Heart right ventricle (tissue), 16 donors: ENCODE measurements around the gene LCN1. TPM values are rescaled to one million over a fixed set of nuclear protein-coding genes. Genes with fewer than 3 reads are reported as not detected.

Source experiments
- ATAC-seq, 8 donors: fragments of 200-7000 bp; cut with Tn5 transposase; one replicate each; pipeline ENCODE4 v1.9.1; 2020; ENCODE audit warnings: mild to moderate bottlenecking in 8 of 8, moderate library complexity in 8 of 8, moderate number of reproducible peaks in 1 of 8
- DNase-seq, 2 donors: peaks; one replicate each; pipeline ENCODE4 v3.0.0-alpha.2; 2020
- H3K27ac ChIP-seq, 10 donors: fragments of 200-600 bp; sonication (generic) in 2 of 10; one replicate each; pipeline versions ENCODE4 v1.5.0 to v1.8.0; 2020 to 2022; ENCODE audit warnings: mild to moderate bottlenecking in 3 of 10
- H3K27me3 ChIP-seq, 7 donors: fragments of 200-600 bp; one replicate each; pipeline ENCODE4 v1.8.0; 2021 to 2022; ENCODE audit warnings: mild to moderate bottlenecking in 2 of 7
- H3K36me3 ChIP-seq, 9 donors: fragments of 200-600 bp; sonication (generic) in 1 of 9; one replicate each; pipeline versions ENCODE4 v1.5.0 to v1.8.0; 2020 to 2022; ENCODE audit warnings: mild to moderate bottlenecking in 2 of 9
- H3K4me1 ChIP-seq, 9 donors: fragments of 200-600 bp; sonication (generic) in 1 of 9; one replicate each; pipeline versions ENCODE4 v1.5.0 to v1.8.0; 2020 to 2022; ENCODE audit warnings: mild to moderate bottlenecking in 4 of 9
- H3K4me3 ChIP-seq, 10 donors: fragments of 200-600 bp; sonication (generic) in 2 of 10; one replicate each; pipeline versions ENCODE4 v1.5.0 to v1.8.0; 2020 to 2022; ENCODE audit warnings: mild to moderate bottlenecking in 7 of 10, moderate library complexity in 2 of 10
- H3K9me3 ChIP-seq, 11 donors: fragments of 200-600 bp in 10 of 11; sonication (generic) in 2 of 11; one replicate each; pipeline versions ENCODE4 v1.5.0 to v1.8.0; 2013 to 2022; ENCODE audit warnings: mild to moderate bottlenecking in 2 of 11, control low read depth in 1 of 11, moderate library complexity in 1 of 11
- WGBS, 2 donors: extraction: QIAGEN DNeasy Blood & Tissue Kit; methylation state at CpG; one replicate each; pipeline ENCODE4 v1.1.7; 2013; ENCODE audit warnings: inconsistent platforms in 1 of 2; 5-methylcytosine and 5-hydroxymethylcytosine counted together
- intact Hi-C, 10 donors: fragments of 100-400 bp; cut with DNase I; formaldehyde crosslinking; loops; one replicate each; pipeline versions ENCODE4 v1.11.1 to v1.14.2; 2022
- polyA plus RNA-seq, 2 donors: library from polyadenylated mRNA; stranded (reverse); fragments of 200-250 nt; gene quantifications; one replicate each; pipeline ENCODE4 v1.2.3, GENCODE V29; 2013
- total RNA-seq, 10 donors: library from RNA; stranded (reverse); fragmentation: NEBNext Ultra II Directional in 3 of 10; extraction: Animal tissue kit (Norgen Biotek cat#: 25700) in 3 of 10; gene quantifications; one replicate each; pipeline versions ENCODE4 v1.2.1 to v1.2.4, GENCODE V29; 2021 to 2023
- TF ChIP-seq, protein P1 (sequence below), 9 donors: fragments of 200-600 bp; sonication (generic) in 2 of 9; IDR thresholded peaks; one replicate each; pipeline versions ENCODE4 v1.5.0 to v1.8.0; 2021 to 2022; ENCODE audit warnings: antibody characterized with exemption in 9 of 9, mild to moderate bottlenecking in 5 of 9, moderate library complexity in 1 of 9
- donor health status: Arrhythmogenic right ventricular cardiomyopathy.
- donor health status: ischemic (EF 13 %, LVEDD 7.1; RV severe dilation, severe dysfunction).
- donor health status: healthy with polysubstance abuse.
- donor health status: DM: no; HTN: yes; CAD: no.
- donor health status: DM: no; HTN: no; CAD: no.
- donor health status: ischemic (EF 25% LVEDD 6.9; RV normal size, moderate dysfunction).
- donor health status: ischemic (EF 25% LVEDD 5.7; RV mildly dilated, moderate dysfunction).
- donor health status: healthy.
- donor health status: DM: yes; HTN: yes; CAD: no.
- donor health status: Ischemic cardiomyopathy.
- donor health status: ischemic (EF 35%, LVEDD 5.7; RV mildly dilated, moderate dysfunction).
- donor health status: nonischemic (EF 11% LVEDD 7.7; RV severe dilation, severe dysfunction).
- donor health status: DM: yes; HTN: yes; CAD: no.
- donor health status: PGD.
- donor health status: ischemic (EF 29% LVEDD 5.4; RV normal size, mild dysfunction).
- donor health status: nonischemic (EF 23%, LVEDD 6.1; RV moderate dilation, normal function).

The LCN1 gene
- total and polyA plus RNA-seq, 12 donors: 0.13 to 0.76 (median 0.32) TPM; not detected in 9

DNA sequence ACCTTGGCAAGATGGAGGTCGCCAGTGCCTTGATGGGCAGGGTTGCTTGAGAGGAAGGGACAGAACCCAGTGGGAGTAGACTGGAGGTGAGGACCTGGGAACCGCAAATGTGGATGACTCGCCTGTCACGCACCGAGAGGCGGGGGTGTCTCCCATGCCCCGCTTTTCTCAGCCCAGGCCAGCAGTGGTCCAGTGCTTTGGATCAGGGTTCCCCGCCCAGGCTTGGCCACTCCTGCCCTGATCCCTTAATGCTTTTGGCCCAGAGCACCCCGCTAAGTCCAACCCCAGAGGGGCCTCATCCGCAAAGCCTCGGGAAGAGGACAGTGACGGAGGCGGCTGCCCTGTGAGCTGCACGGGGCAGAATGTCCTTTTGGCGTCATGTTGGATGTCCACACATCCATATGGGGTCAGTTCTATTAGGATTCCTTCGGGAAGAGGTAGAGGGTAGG, 18.3 kb upstream of the LCN1 start:
- Histone ChIP-seq H3K4me1 (peaks cover 11 to 35% (median 24%) of the 10 kb centered on the region in 9 donors), H3K9me3 (no peaks in the 10 kb centered on the region), H3K36me3 (peaks cover 0 to 36% (median 10%) of the 10 kb centered on the region in 9 donors), H3K27ac (no peak overlapping the region), H3K27me3 (no peaks in the 10 kb centered on the region), H3K4me3 (no peak overlapping the region)
- 86 to 92% methylated on average over 16 of the region's 16 CpGs for WGBS, 2 donors
- ATAC-seq: no peak
- intact Hi-C loops: no loop called here
- DNase-seq: peak in 1 of 2 donors; percentile 7
- TF ChIP-seq, protein P1, sequence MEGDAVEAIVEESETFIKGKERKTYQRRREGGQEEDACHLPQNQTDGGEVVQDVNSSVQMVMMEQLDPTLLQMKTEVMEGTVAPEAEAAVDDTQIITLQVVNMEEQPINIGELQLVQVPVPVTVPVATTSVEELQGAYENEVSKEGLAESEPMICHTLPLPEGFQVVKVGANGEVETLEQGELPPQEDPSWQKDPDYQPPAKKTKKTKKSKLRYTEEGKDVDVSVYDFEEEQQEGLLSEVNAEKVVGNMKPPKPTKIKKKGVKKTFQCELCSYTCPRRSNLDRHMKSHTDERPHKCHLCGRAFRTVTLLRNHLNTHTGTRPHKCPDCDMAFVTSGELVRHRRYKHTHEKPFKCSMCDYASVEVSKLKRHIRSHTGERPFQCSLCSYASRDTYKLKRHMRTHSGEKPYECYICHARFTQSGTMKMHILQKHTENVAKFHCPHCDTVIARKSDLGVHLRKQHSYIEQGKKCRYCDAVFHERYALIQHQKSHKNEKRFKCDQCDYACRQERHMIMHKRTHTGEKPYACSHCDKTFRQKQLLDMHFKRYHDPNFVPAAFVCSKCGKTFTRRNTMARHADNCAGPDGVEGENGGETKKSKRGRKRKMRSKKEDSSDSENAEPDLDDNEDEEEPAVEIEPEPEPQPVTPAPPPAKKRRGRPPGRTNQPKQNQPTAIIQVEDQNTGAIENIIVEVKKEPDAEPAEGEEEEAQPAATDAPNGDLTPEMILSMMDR (IDR thresholded peaks at IDR 0.05): no peak

DNA sequence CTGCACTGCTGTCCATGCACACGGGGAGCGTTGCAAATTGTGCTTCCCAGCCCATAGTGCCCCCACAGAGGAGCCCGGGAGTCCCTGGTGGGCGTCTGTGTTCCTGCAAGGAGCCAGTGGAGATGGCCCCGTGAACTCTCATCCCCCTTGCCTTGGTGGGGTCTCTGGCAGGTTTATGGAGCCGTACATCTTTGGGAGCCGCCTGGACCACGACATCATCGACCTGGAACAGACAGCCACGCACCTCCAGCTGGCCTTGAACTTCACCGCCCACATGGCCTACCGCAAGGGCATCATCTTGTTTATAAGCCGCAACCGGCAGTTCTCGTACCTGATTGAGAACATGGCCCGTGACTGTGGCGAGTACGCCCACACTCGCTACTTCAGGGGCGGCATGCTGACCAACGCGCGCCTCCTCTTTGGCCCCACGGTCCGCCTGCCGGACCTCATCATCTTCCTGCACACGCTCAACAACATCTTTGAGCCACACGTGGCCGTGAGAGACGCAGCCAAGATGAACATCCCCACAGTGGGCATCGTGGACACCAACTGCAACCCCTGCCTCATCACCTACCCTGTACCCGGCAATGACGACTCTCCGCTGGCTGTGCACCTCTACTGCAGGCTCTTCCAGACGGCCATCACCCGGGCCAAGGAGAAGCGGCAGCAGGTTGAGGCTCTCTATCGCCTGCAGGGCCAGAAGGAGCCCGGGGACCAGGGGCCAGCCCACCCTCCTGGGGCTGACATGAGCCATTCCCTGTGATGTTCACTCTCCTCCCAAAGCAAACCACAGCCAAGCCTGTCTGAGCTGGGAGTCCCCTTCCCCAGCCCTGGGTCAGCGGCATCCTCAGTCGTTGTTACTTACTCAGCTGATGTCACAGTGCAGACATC, 17.6 kb upstream of the LCN1 start:
- peaks cover 0 to 5% (median 0%) of the 10 kb centered on the region in 11 donors for H3K9me3 ChIP-seq
- no peak overlapping the region for H3K4me3 ChIP-seq
- intact Hi-C loops: no loop called here
- DNase-seq (peak in 1 of 2 donors; percentile 10), ATAC-seq (no peak)
- H3K4me1 ChIP-seq: peaks cover 11 to 35% (median 24%) of the 10 kb centered on the region in 9 donors
- H3K27ac ChIP-seq: no peak overlapping the region
- WGBS, 2 donors: 89 to 90% methylated on average over 41 of the region's 41 CpGs
- peaks cover 0 to 36% (median 10%) of the 10 kb centered on the region in 9 donors for H3K36me3 ChIP-seq
- H3K27me3 ChIP-seq: no peaks in the 10 kb centered on the region
- TF ChIP-seq, protein P1 (IDR thresholded peaks at IDR 0.05): no peak

DNA sequence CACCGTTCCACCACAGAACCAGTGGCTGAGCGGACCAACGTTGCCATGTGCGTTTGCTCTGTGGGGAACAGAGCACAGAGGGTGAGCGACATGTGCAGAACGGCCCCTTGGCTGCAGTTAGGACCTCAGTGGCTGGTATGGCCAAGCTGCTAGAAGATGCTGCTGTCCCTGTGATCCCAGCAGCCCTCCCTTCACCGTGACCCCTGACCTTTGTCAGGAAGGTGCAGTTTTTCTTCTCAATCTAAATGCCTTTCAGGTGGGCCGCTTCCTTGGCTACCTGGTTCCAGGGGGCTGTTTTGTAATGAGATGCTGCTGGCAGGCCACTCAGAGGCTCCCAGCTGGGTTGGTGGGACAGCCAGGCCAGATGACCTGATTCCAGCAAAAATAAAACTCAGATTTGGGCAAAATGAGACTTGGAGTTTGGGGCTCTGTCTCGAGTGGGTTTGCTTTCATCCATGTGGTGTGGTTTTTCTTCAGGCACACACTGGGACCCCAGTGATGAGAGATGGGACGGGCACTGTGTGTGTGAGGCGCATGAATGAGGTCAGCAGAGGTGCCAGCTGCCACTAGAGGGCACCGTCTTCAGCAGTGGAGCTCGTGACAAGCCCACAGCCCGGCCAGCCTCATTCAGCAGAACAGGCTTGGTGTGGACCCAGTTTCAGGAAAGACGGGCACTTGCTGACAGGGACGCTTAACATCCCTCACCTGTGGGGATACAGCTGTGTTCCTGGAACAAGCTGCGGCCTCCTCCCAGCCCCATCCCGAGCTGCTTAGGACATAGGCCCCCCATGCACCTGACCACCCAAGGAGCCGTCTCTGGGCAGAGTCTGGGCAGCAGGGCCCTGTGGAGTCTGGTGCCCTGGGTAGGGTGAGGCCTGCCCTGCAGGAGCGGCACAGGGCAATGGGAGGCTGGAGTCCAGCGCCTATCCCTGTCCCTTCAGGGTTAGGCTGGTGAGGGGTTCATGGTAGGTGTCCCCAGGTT, 16.7 kb upstream of the LCN1 start:
- intact Hi-C loops: no loop called here
- Histone ChIP-seq H3K36me3 (peaks cover 0 to 36% (median 10%) of the 10 kb centered on the region in 9 donors), H3K9me3 (peaks cover 0 to 14% (median 8%) of the 10 kb centered on the region in 11 donors), H3K27me3 (no peaks in the 10 kb centered on the region), H3K4me1 (peaks cover 10 to 30% (median 18%) of the 10 kb centered on the region in 9 donors), H3K4me3 (no peak overlapping the region), H3K27ac (no peak overlapping the region)
- DNase-seq: peak; percentile 32 to 57
- ATAC-seq: no peak
- TF ChIP-seq, protein P1 (IDR thresholded peaks at IDR 0.05): peak; percentile 37 to 79 (median 69)
- 69 to 73% methylated on average over 21 of the region's 21 CpGs for WGBS, 2 donors
